Glutamatergic neuron (in vitro differentiated cells): ENCODE data around the gene KRTAP10-8. TPM values are rescaled to one million over a fixed set of nuclear protein-coding genes. Genes with fewer than 3 reads are reported as not detected.
"Not testable (repeated sequence)": the region's sequence is repeated elsewhere in the genome, so short reads cannot be mapped to it uniquely, and the experiment has no call there.

Experiments used
- DNase-seq: peaks from one replicate; pipeline ENCODE4 v3.0.0; 2022
- H3K27ac Mint-ChIP-seq: one replicate; pipeline ENCODE4 v1.8.0; 2020; ENCODE audit warnings: mild to moderate bottlenecking, mixed read lengths, inconsistent platforms; ENCODE audit not compliant: unreplicated experiment
- H3K27me3 Mint-ChIP-seq: one replicate; pipeline ENCODE4 v1.8.0; 2020; ENCODE audit warnings: mild to moderate bottlenecking, moderate library complexity, mixed read lengths, inconsistent platforms; ENCODE audit not compliant: unreplicated experiment
- H3K36me3 Mint-ChIP-seq: one replicate; pipeline ENCODE4 v1.8.0; 2020; ENCODE audit warnings: mild to moderate bottlenecking, mixed read lengths, inconsistent platforms; ENCODE audit not compliant: unreplicated experiment
- H3K4me1 Mint-ChIP-seq: one replicate; pipeline ENCODE4 v1.8.0; 2020; ENCODE audit warnings: mild to moderate bottlenecking, low read depth, mixed read lengths, inconsistent platforms; ENCODE audit not compliant: unreplicated experiment
- H3K4me3 Mint-ChIP-seq: one replicate; pipeline ENCODE4 v1.8.0; 2020; ENCODE audit warnings: mild to moderate bottlenecking, mixed read lengths, inconsistent platforms; ENCODE audit not compliant: unreplicated experiment
- H3K9me3 Mint-ChIP-seq: one replicate; pipeline ENCODE4 v1.8.0; 2020; ENCODE audit warnings: mild to moderate bottlenecking, moderate library complexity, mixed read lengths, inconsistent platforms; ENCODE audit not compliant: unreplicated experiment
- CTCF ChIP-seq: fragments of 200-600 bp; sonication (generic); IDR thresholded peaks from one replicate; pipeline ENCODE4 v1.5.0; 2021; ENCODE audit not compliant: partially characterized antibody, unreplicated experiment
- total RNA-seq: library from RNA; stranded (reverse); fragmentation: NEBNext Ultra II Directional; extraction: Animal tissue kit (Norgen Biotek cat#: 25700); gene quantifications from one replicate; pipeline ENCODE4 v1.2.1, GENCODE V29; 2021; ENCODE audit not compliant: unreplicated experiment

Gene KRTAP10-8
- total RNA-seq, 1 donor from 2014 or later, result not detected

- not testable (repeated sequence) for H3K27ac Mint-ChIP-seq, H3K4me1 Mint-ChIP-seq, H3K36me3 Mint-ChIP-seq, H3K9me3 Mint-ChIP-seq, H3K27me3 Mint-ChIP-seq, H3K4me3 Mint-ChIP-seq, DNase-seq
Observed at GRCh38 chr21:44601091-44601490, 10.8 kb upstream of the KRTAP10-8 start.

- Mint-ChIP-seq H3K27ac (no peak overlapping the region), H3K36me3 (peaks cover 6% of the 10 kb centered on the region), H3K27me3 (peaks cover 2% of the 10 kb centered on the region)
Observed at GRCh38 chr21:44601596-44602462, 10.1 kb upstream of the KRTAP10-8 start.

GRCh38 chr21:44602463-44602850 lies 9.4 kb upstream of the KRTAP10-8 start:
- TF ChIP-seq CTCF, result no peak
- DNase-seq, result no peak
- H3K36me3 Mint-ChIP-seq, result peaks cover 10% of the 10 kb centered on the region
- no peak overlapping the region for H3K27ac Mint-ChIP-seq
- peaks cover 6% of the 10 kb centered on the region for H3K9me3 Mint-ChIP-seq
- H3K4me3 Mint-ChIP-seq, result no peak overlapping the region
- H3K27me3 Mint-ChIP-seq, result peaks cover 2% of the 10 kb centered on the region
- H3K4me1 Mint-ChIP-seq, result peaks cover 3% of the 10 kb centered on the region

More at GRCh38 chr21:44601596-44602462, 10.1 kb upstream of the KRTAP10-8 start:
- Mint-ChIP-seq H3K4me3 (no peak overlapping the region), H3K9me3 (peaks cover 9% of the 10 kb centered on the region), H3K4me1 (peaks cover 3% of the 10 kb centered on the region)
- no peak for TF ChIP-seq CTCF
- DNase-seq, result no peak

GRCh38 chr21:44603109-44603875 lies 8.6 kb upstream of the KRTAP10-8 start:
- TF ChIP-seq CTCF, result no peak
- DNase-seq, result no peak
- H3K9me3 Mint-ChIP-seq, result peaks cover 6% of the 10 kb centered on the region
- H3K27ac Mint-ChIP-seq, result no peak overlapping the region
- H3K4me3 Mint-ChIP-seq, result no peak overlapping the region
- H3K27me3 Mint-ChIP-seq, result peaks cover 2% of the 10 kb centered on the region
- no peaks in the 10 kb centered on the region for H3K4me1 Mint-ChIP-seq
- peaks cover 15% of the 10 kb centered on the region for H3K36me3 Mint-ChIP-seq

GRCh38 chr21:44603911-44604310 lies 8.0 kb upstream of the KRTAP10-8 start:
- TF ChIP-seq CTCF, result no peak
- Mint-ChIP-seq H3K9me3 (peaks cover 4% of the 10 kb centered on the region), H3K4me1 (no peaks in the 10 kb centered on the region), H3K27ac (no peak overlapping the region), H3K36me3 (peaks cover 11% of the 10 kb centered on the region), H3K4me3 (no peak overlapping the region), H3K27me3 (peaks cover 2% of the 10 kb centered on the region)
- no peak for DNase-seq
